GM12878 (cell line): ENCODE results near the gene TLNRD1. TPM values are rescaled to one million over a fixed set of nuclear protein-coding genes. Genes with fewer than 3 reads are reported as not detected.
A peak's percentile ranks its signal among the peaks of the same experiment; 100 is the strongest.

Experiments
- ATAC-seq: fragments of 200-7000 bp; cut with Tn5 transposase; 3 replicates; pipeline ENCODE4 v1.9.1; 2020; ENCODE audit warnings: mild to moderate bottlenecking, moderate library complexity
- BruUV-seq: library from RNA; stranded (reverse); fragments of 400-500 nt; replicated peaks from 2 replicates; lab custom pipeline; 2021; lab: Mats Ljungman, UMichigan
- CTCF ChIA-PET: fragments of 300-600 bp; sonication (Branson Sonifier 250); formaldehyde crosslinking; extraction: SDS; loops from one replicate; lab custom pipeline; 2021; ENCODE audit warnings: inconsistent platforms; lab: Yijun Ruan, JAX
- POLR2A ChIA-PET: fragments of 350-600 bp; formaldehyde crosslinking; extraction: SDS; loops from one replicate; lab custom pipeline; 2021; ENCODE audit warnings: inconsistent platforms; lab: Charles Lee
- RAD21 ChIA-PET: fragments of 300-600 bp; sonication (Branson Sonifier 250); formaldehyde crosslinking; loops from one replicate; lab custom pipeline; 2023; ENCODE audit warnings: antibody characterized with exemption; ENCODE audit not compliant: unreplicated experiment; lab: Charles Lee
- SMC1A ChIA-PET: fragments of 300-600 bp; sonication (Branson Sonifier 250); formaldehyde crosslinking; loops from one replicate; lab custom pipeline; 2023; ENCODE audit not compliant: unreplicated experiment, uncharacterized antibody; lab: Charles Lee
- DNase-seq: peaks from one replicate; pipeline ENCODE4 v3.0.0-alpha.2; 2011; ENCODE audit warnings: low read depth, low spot score
- FAIRE-seq: peaks from 3 replicates; lab custom pipeline; 2011; peaks lifted over from hg19 to GRCh38; lab: Jason Lieb, UNC
- H2AFZ ChIP-seq: 2 replicates; pipeline ENCODE4 v1.6.0; 2011; ENCODE audit warnings: low read depth, low read length, control low read depth; ENCODE audit not compliant: control insufficient read depth
- H3K27ac ChIP-seq: 2 replicates; pipeline ENCODE4 v1.5.1; 2011; ENCODE audit warnings: control low read depth; ENCODE audit not compliant: control insufficient read depth, insufficient read depth
- H3K27me3 ChIP-seq, 2 experiments: replicated peaks in 1 of 2; 2 replicates each; pipeline versions ENCODE4 v1.6.0 to v1.6.1; 2011; ENCODE audit warnings: low read length in 1 of 2; ENCODE audit not compliant: control insufficient read depth in 2 of 2, insufficient read depth in 2 of 2
- H3K36me3 ChIP-seq, 2 experiments: 2 replicates each; pipeline ENCODE4 v1.5.1; 2011; ENCODE audit warnings: low read length in 1 of 2; ENCODE audit not compliant: control insufficient read depth in 2 of 2, insufficient read depth in 2 of 2
- H3K4me1 ChIP-seq: 2 replicates; pipeline ENCODE4 v1.6.1; 2011; ENCODE audit warnings: mild to moderate bottlenecking, low read length, moderate library complexity, mixed read lengths; ENCODE audit not compliant: control insufficient read depth, insufficient read depth
- H3K4me2 ChIP-seq: 2 replicates; pipeline ENCODE4 v1.6.0; 2011; ENCODE audit warnings: control low read depth; ENCODE audit not compliant: control insufficient read depth, insufficient read depth
- H3K4me3 ChIP-seq: fragments of 200-600 bp; sonication (generic); 2 replicates; pipeline ENCODE4 v1.5.1; 2016
- H3K79me2 ChIP-seq: 2 replicates; pipeline ENCODE4 v1.6.0; 2011; ENCODE audit warnings: low read length; ENCODE audit not compliant: control insufficient read depth, insufficient read depth
- H3K9ac ChIP-seq: 2 replicates; pipeline ENCODE4 v1.8.0; 2011; ENCODE audit warnings: low read length, control low read depth, mixed read lengths; ENCODE audit not compliant: control insufficient read depth, insufficient read depth
- H3K9me3 ChIP-seq: replicated peaks from 3 replicates; pipeline ENCODE4 v1.5.1; 2011; ENCODE audit warnings: mild to moderate bottlenecking, low read length; ENCODE audit not compliant: control insufficient read depth, insufficient read depth
- H4K20me1 ChIP-seq: 2 replicates; pipeline ENCODE4 v1.6.0; 2011; ENCODE audit not compliant: control insufficient read depth, insufficient read depth
- ATF2 ChIP-seq: IDR thresholded peaks from 2 replicates; pipeline ENCODE4 v1.6.1; 2012; ENCODE audit warnings: low read length, inconsistent platforms
- CHD4 ChIP-seq: fragments of 200-600 bp; sonication (generic); IDR thresholded peaks from 2 replicates; pipeline ENCODE4 v1.6.1; 2016; ENCODE audit warnings: mild to moderate bottlenecking
- CREM ChIP-seq: IDR thresholded peaks from 2 replicates; pipeline ENCODE4 v1.6.1; 2014; ENCODE audit warnings: antibody characterized with exemption, low read depth
- CTCF ChIP-seq, 3 experiments: IDR thresholded peaks in 2 of 3; conservative IDR thresholded peaks in 1 of 3; 2 replicates each; pipeline ENCODE4 v1.5.1; 2011; ENCODE audit warnings: low read depth in 3 of 3, low read length in 3 of 3, mild to moderate bottlenecking in 3 of 3, control low read depth in 2 of 3, moderate library complexity in 2 of 3, inconsistent platforms in 1 of 3, mixed read lengths in 1 of 3; ENCODE audit not compliant: control insufficient read depth in 2 of 3, insufficient read depth in 1 of 3; ENCODE audit errors: extremely low read depth in 1 of 3
- IRF3 ChIP-seq: fragments of 450-650 bp; IDR thresholded peaks from 2 replicates; pipeline ENCODE4 v1.6.1; 2014; ENCODE audit warnings: mild to moderate bottlenecking
- POLR2A ChIP-seq: IDR thresholded peaks from 2 replicates; pipeline ENCODE4 v1.6.1; 2011; ENCODE audit warnings: low read depth, mild to moderate bottlenecking, low read length
- POU2F2 ChIP-seq: IDR thresholded peaks from 3 replicates; pipeline ENCODE4 v1.6.1; 2011; ENCODE audit warnings: low read depth, mild to moderate bottlenecking, low read length, borderline replicate concordance
- SMC3 ChIP-seq: IDR thresholded peaks from 2 replicates; pipeline ENCODE4 v1.6.1; 2011; ENCODE audit warnings: low read length, improper control_type of control experiment, borderline replicate concordance
- ZNF592 ChIP-seq: fragments of 450-650 bp; IDR thresholded peaks from 2 replicates; pipeline ENCODE4 v1.6.1; 2017; ENCODE audit warnings: mild to moderate bottlenecking, moderate library complexity
- ZNF687 ChIP-seq: fragments of 450-650 bp; IDR thresholded peaks from 2 replicates; pipeline ENCODE4 v1.6.1; 2017; ENCODE audit warnings: mild to moderate bottlenecking, moderate library complexity
- WGBS: methylation state at CpG from one replicate; pipeline ENCODE4 v1.1.6; 2016; ENCODE audit warnings: low lambda C conversion rate; ENCODE audit not compliant: insufficient replicate concordance, insufficient coverage; ENCODE audit errors: missing lambda C conversion rate; 5-methylcytosine and 5-hydroxymethylcytosine counted together
- in situ Hi-C: fragments of 300-500 bp; cut with MboI; formaldehyde crosslinking; loops from 9 replicates; pipeline ENCODE4 v1.14.3; 2018; ENCODE audit warnings: mixed read lengths
- intact Hi-C: fragments of 100-400 bp; cut with micrococcal nuclease; formaldehyde crosslinking; loops from one replicate; pipeline ENCODE4 v1.14.2; 2022; ENCODE audit not compliant: unreplicated experiment
- polyA plus RNA-seq, 11 experiments: library from polyadenylated mRNA; depleted of rRNA in 4 of 11; unstranded in 6 of 11; stranded (reverse) in 5 of 11; fragments of >200 nt; fragmentation: Nextera tagmentation in 4 of 11; fragmentation: Illumina TruSeq in 1 of 11; extraction: Ambion mirVana in 4 of 11; extraction: Trizol in 1 of 11; gene quantifications; 1 replicate in 1 of 11; 2 replicates in 10 of 11; pipeline versions ENCODE4 v1.2.1 to v1.2.3, GENCODE V29; 2011 to 2016; ENCODE audit warnings: inconsistent platforms in 2 of 11, missing spikeins in 2 of 11, low read depth in 1 of 11
- total RNA-seq, 4 experiments: library from RNA; depleted of rRNA in 3 of 4; stranded (reverse); fragments of >200 nt in 3 of 4; fragmentation: Illumina TruSeq in 1 of 4; extraction: Trizol in 1 of 4; gene quantifications; 2 replicates each; pipeline versions ENCODE4 v1.2.1 to v1.2.3, GENCODE V29; 2013 to 2021

TLNRD1 gene
- total and polyA plus RNA-seq, 10 of the 15 experiments (the other 5 are each of a cell fraction or from before 2014, with no cell fraction given): 2.5 to 44.8 (median 9.1) TPM

- Histone ChIP-seq H3K27ac (no peak overlapping the region), H3K4me1 (no peaks in the 10 kb centered on the region), H3K27me3 (no peaks in the 10 kb centered on the region), H3K4me3 (no peak overlapping the region), H3K9me3 (no peaks in the 10 kb centered on the region), H3K4me2 (no peak overlapping the region), H3K36me3 (peaks cover 1 to 4% of the 10 kb centered on the region in 2 experiments; a peak in 3 of 4 replicates), H3K79me2 (peaks cover 6% of the 10 kb centered on the region), H2AFZ (no peak overlapping the region), H4K20me1 (no peaks in the 10 kb centered on the region), H3K9ac (no peak overlapping the region)
- RAD21 ChIA-PET: interaction anchor here (0.8 to 4.2 kb wide), 5 partner anchors 8 to 289 kb away, joined by 3 to 31 read pairs (median 3); no protein-coding TSS in a partner anchor
- in situ Hi-C loops (no loop called here), intact Hi-C loops (no loop called here)
- POLR2A ChIA-PET: no interaction called here
- FAIRE-seq: peak; percentile 68
- ATAC-seq: peak; percentile 72
- no peak for DNase-seq
- CTCF ChIA-PET: interaction anchor here (0.6 to 2.4 kb wide), 11 partner anchors 10 to 522 kb away, joined by 3 to 24 read pairs (median 4); no protein-coding TSS in a partner anchor
- SMC1A ChIA-PET: interaction anchor here (0.7 to 2.7 kb wide), 3 partner anchors 76 to 288 kb away, joined by 3 to 14 read pairs (median 3); no protein-coding TSS in a partner anchor
- no TSS peak for BruUV-seq
- 63% methylated on average over 7 of the region's 7 CpGs for WGBS
- no peak for TF ChIP-seq CREM
- TF ChIP-seq ZNF592: no peak
- TF ChIP-seq ATF2: no peak
- no peak for TF ChIP-seq CHD4
- TF ChIP-seq POU2F2: no peak
- TF ChIP-seq ZNF687: no peak
- no peak for TF ChIP-seq IRF3
- no peak for TF ChIP-seq POLR2A
- TF ChIP-seq CTCF (IDR thresholded peaks at IDR 0.05 in 2 of 3, conservative IDR thresholded peaks at IDR 0.05 in 1 of 3; ENCODE audit: control insufficient read depth in 2 of 3, extremely low read depth in 1 of 3, insufficient read depth in 1 of 3, low read depth in 3 of 3, low read length in 3 of 3): peak; percentile 34 to 44 (median 43); a peak in 5 of 6 replicates
- TF ChIP-seq SMC3: peak; percentile 26; the same call in 1 of the 2 replicates
Observed at GRCh38 chr15:80977627-80978036, 23.1 kb upstream of the TLNRD1 start.
